Coronary artery (tissue), 2 donors: ENCODE results near the gene ZNF385C.

Experiments used
- DNase-seq: peaks from one replicate; pipeline ENCODE4 v3.0.0-alpha.2; 2017; ENCODE audit warnings: low spot score
- H3K27ac ChIP-seq, 2 donors: fragments of 200-600 bp; sonication (generic); one replicate each; pipeline ENCODE4 v1.5.1; 2016 to 2019
- H3K4me3 ChIP-seq: fragments of 200-600 bp; sonication (generic); 2 replicates; pipeline ENCODE4 v1.5.1; 2016; ENCODE audit warnings: mild to moderate bottlenecking, moderate library complexity
- TF ChIP-seq, protein P1 (sequence below): fragments of 200-600 bp; sonication (generic); IDR thresholded peaks from one replicate; pipeline ENCODE4 v1.5.1; 2019; ENCODE audit warnings: antibody characterized with exemption

ZNF385C gene

DNA sequence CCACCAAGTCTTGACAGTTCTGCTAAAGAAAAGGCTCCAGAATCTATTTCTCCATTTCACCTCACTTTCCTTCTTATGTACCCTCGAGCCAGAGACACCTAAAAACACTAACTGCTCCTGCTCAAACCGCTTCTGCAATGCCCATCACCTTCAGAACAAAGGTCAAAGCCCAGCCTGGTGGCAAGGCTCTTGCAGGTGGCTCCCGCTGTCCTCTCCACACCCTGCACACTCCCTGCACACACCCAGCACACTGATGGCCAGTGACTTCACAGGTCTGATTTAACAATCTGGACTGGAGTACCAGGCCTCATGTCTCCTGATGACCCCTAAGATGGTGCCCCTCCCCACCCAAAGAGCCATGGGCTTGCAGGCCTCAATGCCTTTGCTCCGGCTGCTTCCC is 38.0 kb downstream of the ZNF385C start:
- Histone ChIP-seq H3K4me3 (no peak overlapping the region), H3K27ac (no peak overlapping the region)
- TF ChIP-seq, protein P1, sequence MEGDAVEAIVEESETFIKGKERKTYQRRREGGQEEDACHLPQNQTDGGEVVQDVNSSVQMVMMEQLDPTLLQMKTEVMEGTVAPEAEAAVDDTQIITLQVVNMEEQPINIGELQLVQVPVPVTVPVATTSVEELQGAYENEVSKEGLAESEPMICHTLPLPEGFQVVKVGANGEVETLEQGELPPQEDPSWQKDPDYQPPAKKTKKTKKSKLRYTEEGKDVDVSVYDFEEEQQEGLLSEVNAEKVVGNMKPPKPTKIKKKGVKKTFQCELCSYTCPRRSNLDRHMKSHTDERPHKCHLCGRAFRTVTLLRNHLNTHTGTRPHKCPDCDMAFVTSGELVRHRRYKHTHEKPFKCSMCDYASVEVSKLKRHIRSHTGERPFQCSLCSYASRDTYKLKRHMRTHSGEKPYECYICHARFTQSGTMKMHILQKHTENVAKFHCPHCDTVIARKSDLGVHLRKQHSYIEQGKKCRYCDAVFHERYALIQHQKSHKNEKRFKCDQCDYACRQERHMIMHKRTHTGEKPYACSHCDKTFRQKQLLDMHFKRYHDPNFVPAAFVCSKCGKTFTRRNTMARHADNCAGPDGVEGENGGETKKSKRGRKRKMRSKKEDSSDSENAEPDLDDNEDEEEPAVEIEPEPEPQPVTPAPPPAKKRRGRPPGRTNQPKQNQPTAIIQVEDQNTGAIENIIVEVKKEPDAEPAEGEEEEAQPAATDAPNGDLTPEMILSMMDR, result no peak
- no peak for DNase-seq

DNA sequence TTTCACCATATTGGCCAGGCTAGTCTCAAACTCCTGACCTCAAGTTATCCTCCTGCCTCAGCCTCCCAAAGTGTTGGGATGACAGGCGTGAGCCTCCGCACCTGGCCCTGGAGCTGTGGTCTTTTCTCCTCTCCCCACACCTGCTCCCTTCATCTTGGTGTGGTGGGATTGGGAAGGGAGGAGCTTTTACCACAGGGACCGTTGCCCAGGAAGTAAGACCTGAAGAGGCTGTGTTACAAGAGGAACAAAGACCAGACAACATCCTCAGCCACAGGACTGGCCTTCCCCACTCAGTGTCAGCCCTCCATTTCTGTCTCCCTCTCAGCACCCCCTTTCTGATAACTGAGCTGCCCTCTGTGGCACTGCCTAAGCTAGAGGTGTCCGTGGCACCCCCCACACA is 38.5 kb downstream of the ZNF385C start:
- no peak for DNase-seq
- H3K4me3 ChIP-seq, result no peak overlapping the region
- no peak overlapping the region for H3K27ac ChIP-seq
- TF ChIP-seq, protein P1, result no peak

DNA sequence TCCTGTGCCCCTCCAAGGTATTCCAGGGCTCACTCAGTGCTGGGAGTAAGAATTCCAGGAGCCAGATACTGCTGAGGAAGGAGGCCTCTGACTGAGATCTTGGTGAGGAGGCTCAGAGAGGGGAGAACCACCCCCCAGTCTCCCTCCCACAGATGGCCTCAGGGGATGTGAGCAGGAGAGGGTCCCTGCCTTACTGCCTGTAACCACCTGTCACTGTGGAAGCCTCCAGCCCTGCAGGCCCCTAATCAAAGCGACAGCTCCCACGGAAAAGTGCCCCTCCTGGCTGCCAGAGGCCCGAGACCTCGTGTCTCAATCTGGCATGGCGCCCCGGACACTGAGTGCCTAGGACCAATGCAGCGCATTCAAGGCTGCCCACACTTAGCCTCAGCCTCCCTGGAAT is 40.2 kb downstream of the ZNF385C start:
- no peak for DNase-seq
- TF ChIP-seq, protein P1, result no peak
- H3K4me3 ChIP-seq, result no peak overlapping the region

GRCh38 chr17:42056635-42057034 is 41.6 kb downstream of the ZNF385C start:
- DNase-seq, result no peak
- Histone ChIP-seq H3K4me3 (no peak overlapping the region), H3K27ac (no peak overlapping the region)
- TF ChIP-seq, protein P1, result no peak

More for the DNA sequence above, 40.2 kb downstream of the ZNF385C start:
- no peak overlapping the region for H3K27ac ChIP-seq

DNA sequence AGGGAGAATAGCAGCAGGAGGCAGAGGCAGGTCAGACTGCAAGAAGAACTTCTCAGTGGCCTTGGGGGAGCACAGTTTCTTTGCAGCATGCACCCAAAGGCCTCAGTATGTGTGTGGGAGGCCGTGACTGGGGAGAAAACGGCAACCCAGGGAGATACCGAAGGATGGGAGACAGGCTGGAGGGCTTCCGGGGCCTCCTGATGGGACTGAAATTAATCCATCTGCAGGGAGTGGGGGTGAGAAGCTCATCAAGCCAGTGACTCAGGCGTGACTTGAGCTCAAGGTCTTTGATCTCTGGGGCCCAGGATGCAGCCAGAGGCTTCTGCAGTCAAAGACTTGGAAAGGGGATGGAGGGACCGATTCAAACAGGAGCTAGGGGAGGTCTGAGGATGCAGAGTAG is 42.8 kb downstream of the ZNF385C start:
- TF ChIP-seq, protein P1, result no peak
- no peak overlapping the region for H3K4me3 ChIP-seq
- no peak overlapping the region for H3K27ac ChIP-seq
- no peak for DNase-seq

DNA sequence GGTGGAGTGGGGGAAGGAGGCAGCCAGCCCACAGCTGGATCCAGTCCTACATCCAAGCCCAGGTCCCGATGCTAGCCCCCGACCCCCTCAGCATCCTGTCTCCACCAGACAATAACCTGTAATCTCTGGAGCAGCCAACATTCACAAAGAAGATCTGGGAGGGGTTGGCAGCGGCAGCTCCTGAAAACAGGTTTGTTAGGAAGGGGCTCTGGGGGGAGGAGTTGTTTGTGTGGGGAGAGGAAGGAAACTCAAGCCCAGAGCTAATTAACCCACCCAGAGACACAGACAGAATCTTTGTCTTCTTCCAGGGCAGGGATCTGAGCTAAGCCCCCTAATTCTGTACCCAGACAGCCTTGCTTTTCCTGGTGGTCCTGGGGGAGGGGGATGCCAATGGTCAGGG is 43.2 kb downstream of the ZNF385C start:
- no peak for DNase-seq

More for the DNA sequence above, 43.2 kb downstream of the ZNF385C start:
- TF ChIP-seq, protein P1, result no peak
- no peak overlapping the region for H3K27ac ChIP-seq
- no peak overlapping the region for H3K4me3 ChIP-seq
